ENCODE measurements around the gene EXOG.

The EXOG gene

DNA sequence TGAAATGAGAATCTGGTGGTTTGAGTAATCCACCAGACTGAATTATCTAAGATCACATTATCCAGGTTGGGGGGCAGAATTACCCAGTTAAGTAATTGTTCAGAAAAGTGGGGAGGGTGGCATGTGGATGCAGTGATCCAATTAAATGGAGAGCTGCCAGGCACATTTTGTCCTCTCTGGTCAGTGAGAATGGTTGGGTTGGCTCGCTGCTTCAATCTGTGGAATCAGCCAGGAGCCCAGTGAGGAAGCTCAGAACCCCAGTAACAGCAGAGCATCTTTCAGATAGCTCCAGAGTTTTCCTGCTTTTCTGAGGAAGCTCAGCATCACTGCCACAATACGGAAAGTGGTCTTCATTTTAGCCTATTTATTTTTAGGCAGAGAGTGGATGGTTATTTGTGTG is 6.4 kb upstream of the EXOG start:
- H3K4me3 ChIP-seq (ENCODE audit: control insufficient read depth, low read depth, low read length), result no peak overlapping the region
- DNase-seq (ENCODE audit: low read depth), result no peak
- TF ChIP-seq, protein P1, sequence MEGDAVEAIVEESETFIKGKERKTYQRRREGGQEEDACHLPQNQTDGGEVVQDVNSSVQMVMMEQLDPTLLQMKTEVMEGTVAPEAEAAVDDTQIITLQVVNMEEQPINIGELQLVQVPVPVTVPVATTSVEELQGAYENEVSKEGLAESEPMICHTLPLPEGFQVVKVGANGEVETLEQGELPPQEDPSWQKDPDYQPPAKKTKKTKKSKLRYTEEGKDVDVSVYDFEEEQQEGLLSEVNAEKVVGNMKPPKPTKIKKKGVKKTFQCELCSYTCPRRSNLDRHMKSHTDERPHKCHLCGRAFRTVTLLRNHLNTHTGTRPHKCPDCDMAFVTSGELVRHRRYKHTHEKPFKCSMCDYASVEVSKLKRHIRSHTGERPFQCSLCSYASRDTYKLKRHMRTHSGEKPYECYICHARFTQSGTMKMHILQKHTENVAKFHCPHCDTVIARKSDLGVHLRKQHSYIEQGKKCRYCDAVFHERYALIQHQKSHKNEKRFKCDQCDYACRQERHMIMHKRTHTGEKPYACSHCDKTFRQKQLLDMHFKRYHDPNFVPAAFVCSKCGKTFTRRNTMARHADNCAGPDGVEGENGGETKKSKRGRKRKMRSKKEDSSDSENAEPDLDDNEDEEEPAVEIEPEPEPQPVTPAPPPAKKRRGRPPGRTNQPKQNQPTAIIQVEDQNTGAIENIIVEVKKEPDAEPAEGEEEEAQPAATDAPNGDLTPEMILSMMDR (conservative IDR thresholded peaks at IDR 0.05; ENCODE audit: control insufficient read depth, insufficient read depth, low read depth, low read length), result no peak

DNA sequence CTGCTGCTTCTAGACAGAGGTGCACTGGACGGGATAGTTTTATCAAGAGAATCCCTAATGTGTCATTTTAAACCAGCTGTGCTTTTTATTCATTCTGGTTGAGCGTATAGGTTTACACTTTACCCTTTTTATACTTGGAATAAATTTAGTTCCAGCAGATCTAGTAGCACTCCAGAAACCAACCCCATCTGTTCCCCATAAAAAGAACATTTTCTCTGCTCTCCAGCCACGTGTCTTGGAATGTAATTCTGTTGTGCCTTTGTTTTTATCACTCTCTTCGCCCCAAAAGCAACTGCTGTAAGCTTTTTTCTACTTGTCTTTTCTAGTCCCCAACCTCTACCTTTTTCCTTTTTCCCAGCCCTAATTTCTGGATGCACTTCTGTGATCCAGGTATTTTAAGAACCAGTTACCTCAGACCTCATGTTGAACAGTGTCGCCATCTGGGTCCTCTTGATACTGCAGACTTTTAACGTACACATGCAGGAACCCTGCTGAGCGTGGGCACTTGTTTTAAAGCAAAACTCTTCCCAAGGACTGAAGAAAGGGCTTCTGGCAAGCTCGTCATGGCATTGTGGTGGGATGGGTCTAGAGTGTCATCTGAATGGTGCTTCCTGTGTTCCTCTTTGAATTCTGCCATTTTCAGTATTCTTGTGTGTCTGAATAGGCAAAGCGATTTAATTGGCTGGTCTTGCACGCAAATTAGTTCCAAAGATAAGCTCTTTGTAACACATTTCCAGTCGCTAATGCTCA is 5.7 kb upstream of the EXOG start:
- TF ChIP-seq, protein P1 (conservative IDR thresholded peaks at IDR 0.05; ENCODE audit: control insufficient read depth, insufficient read depth, low read depth, low read length), result no peak

DNA sequence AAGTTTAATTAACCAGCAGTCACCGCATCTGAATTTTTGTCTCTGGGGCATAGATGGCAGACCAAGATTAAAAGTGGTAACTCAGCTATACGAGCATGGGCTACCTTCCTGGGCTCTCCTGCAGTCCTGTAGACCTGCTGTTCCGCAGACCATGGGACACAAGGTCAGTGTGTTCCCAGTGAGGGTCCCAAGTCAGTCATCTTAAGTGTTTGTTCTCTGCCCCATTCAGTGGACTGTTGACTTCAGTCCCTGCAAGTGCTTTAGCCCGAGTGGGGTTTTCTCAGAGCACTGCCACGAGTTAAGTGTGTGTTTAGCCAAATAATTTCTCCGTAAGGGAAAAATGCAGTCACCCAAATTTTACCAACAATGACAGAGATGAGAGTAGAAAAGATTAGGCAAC is 4.9 kb upstream of the EXOG start:
- TF ChIP-seq, protein P1 (conservative IDR thresholded peaks at IDR 0.05; ENCODE audit: control insufficient read depth, insufficient read depth, low read depth, low read length), result no peak
- no peak overlapping the region for H3K4me3 ChIP-seq (ENCODE audit: control insufficient read depth, low read depth, low read length)
- DNase-seq (ENCODE audit: low read depth), result no peak

More for the DNA sequence above, 5.7 kb upstream of the EXOG start:
- no peak for DNase-seq (ENCODE audit: low read depth)
- no peak overlapping the region for H3K4me3 ChIP-seq (ENCODE audit: control insufficient read depth, low read depth, low read length)

DNA sequence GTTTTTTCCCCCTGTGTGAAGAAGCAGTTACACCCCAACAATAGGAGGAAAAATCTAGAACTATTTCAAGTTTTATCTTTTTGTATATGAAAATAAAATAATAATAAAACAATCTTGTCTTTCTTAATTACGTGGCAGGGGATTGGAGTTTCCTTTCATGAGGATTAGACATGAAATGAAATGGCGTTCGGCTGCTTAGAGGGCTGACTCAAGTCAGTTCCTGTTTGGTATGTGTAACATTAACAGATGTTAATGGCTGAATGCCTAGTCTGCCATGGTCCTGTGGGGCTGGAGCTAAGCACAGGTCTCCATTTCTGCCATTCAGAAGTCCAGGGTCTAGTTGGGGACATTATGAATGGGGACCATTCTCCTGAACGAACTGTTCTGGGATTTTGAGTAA is 3.1 kb upstream of the EXOG start:
- TF ChIP-seq, protein P1 (conservative IDR thresholded peaks at IDR 0.05; ENCODE audit: control insufficient read depth, insufficient read depth, low read depth, low read length), result no peak
- DNase-seq (ENCODE audit: low read depth), result peak; percentile 48
- no peak overlapping the region for H3K4me3 ChIP-seq (ENCODE audit: control insufficient read depth, low read depth, low read length)

DNA sequence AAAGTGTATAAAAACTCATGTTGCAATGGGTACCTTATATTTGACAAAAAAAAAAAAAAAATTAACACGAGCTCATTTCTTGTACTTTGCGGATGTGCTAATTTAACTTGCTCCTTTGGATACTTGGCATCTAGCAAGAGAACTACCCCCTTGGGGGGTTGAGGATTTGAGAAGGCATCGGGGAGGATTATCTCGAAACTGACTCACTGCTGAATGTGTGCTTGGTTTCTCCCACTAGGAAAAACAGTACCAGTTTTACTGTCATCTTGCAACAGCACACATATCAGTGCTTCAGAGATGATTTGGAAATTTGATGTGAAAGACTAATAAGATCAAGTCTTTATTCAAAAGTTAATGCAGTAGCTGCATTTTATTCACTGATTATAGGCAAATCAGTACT is 891 bp downstream of the EXOG start:
- peak overlapping the region; percentile 76 for H3K4me3 ChIP-seq (ENCODE audit: control insufficient read depth, low read depth, low read length)
- peak; percentile 50 for DNase-seq (ENCODE audit: low read depth)
- TF ChIP-seq, protein P1 (conservative IDR thresholded peaks at IDR 0.05; ENCODE audit: control insufficient read depth, insufficient read depth, low read depth, low read length), result no peak

DNA sequence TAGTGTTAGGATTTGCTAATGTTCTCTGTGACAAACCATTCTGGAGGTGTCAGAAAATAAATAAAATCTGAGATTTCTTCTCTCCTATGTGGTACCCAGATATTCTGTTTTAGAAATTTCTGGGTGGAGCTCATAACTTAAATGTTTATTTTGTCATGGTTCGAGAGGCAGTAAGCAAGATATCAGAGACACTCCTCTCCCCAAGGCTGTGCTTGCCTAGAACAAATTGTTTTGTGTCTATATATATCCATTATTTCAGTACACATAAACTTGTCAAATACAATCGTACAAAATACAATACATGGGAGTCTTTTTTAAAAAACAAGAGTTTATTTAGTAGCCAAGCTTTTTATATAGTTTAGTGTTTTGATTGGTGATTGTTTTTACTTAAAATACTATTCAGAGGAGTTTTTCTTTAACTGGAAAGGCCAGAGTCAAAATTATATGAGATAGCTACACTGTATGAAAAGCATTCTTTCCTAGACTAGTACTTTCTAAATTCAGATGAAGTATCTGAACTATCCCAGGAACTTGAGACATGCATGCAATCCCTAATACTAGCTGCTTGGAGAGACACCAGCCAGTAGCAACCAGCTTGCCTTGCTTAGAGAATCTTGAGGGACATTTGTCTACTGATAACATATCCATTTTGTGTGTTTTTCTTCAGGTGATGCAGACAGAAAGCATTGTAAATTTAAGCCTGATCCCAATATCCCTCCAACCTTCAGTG is 4.7 kb downstream of the EXOG start:
- H3K4me3 ChIP-seq (ENCODE audit: control insufficient read depth, low read depth, low read length), result no peak overlapping the region
- TF ChIP-seq, protein P1 (conservative IDR thresholded peaks at IDR 0.05; ENCODE audit: control insufficient read depth, insufficient read depth, low read depth, low read length), result no peak
- no peak for DNase-seq (ENCODE audit: low read depth)
